Stromal cell of bone marrow (primary cell): ENCODE results near the gene IGFBP7.

ENCODE experiments used
- DNase-seq: peaks from one replicate; pipeline ENCODE4 v3.0.0-alpha.2; 2012; ENCODE audit warnings: low read depth

Gene IGFBP7

GRCh38 chr4:57109847-57110639 is at the start of gene IGFBP7:
Gene IGFBP7, minus strand, starts transcription at chr4:57110385. Its CDS starts 34 bp downstream, at chr4:57110351.
- DNase-seq = no peak

GRCh38 chr4:57159866-57160265 is 49.7 kb upstream of the IGFBP7 start:
- no peak for DNase-seq

GRCh38 chr4:57158762-57159161 is 48.6 kb upstream of the IGFBP7 start:
- no peak for DNase-seq

- DNase-seq = no peak
These were observed 48.0 kb upstream of the IGFBP7 start for GRCh38 chr4:57158221-57158620.

GRCh38 chr4:57157596-57158137 is 47.5 kb upstream of the IGFBP7 start:
- no peak for DNase-seq

GRCh38 chr4:57156242-57156990 is 46.2 kb upstream of the IGFBP7 start:
- DNase-seq = no peak

GRCh38 chr4:57154926-57155325 is 44.7 kb upstream of the IGFBP7 start:
- DNase-seq = no peak

GRCh38 chr4:57154191-57154590 is 44.0 kb upstream of the IGFBP7 start:
- DNase-seq = no peak

- no peak for DNase-seq
These were observed 43.0 kb upstream of the IGFBP7 start for GRCh38 chr4:57153207-57153606.

GRCh38 chr4:57151481-57151880 is 41.3 kb upstream of the IGFBP7 start:
- no peak for DNase-seq

- no peak for DNase-seq
These were observed 39.6 kb upstream of the IGFBP7 start for GRCh38 chr4:57149833-57150232.

GRCh38 chr4:57148831-57149505 is 38.8 kb upstream of the IGFBP7 start:
- DNase-seq = peak; percentile 88

GRCh38 chr4:57148177-57148576 is 38.0 kb upstream of the IGFBP7 start:
- no peak for DNase-seq

- DNase-seq = peak; percentile 89
These were observed 37.3 kb upstream of the IGFBP7 start for GRCh38 chr4:57147335-57148060.

- DNase-seq = no peak
These were observed 36.3 kb upstream of the IGFBP7 start for GRCh38 chr4:57146444-57146843.

GRCh38 chr4:57144466-57144865 is 34.3 kb upstream of the IGFBP7 start:
- no peak for DNase-seq

- no peak for DNase-seq
These were observed 29.6 kb upstream of the IGFBP7 start for GRCh38 chr4:57139783-57140182.

- DNase-seq = no peak
These were observed 27.1 kb upstream of the IGFBP7 start for GRCh38 chr4:57137261-57137660.

- DNase-seq = no peak
These were observed 26.1 kb upstream of the IGFBP7 start for GRCh38 chr4:57136281-57136680.

- no peak for DNase-seq
These were observed 22.6 kb upstream of the IGFBP7 start for GRCh38 chr4:57132743-57133137.

GRCh38 chr4:57131849-57132742 is 21.9 kb upstream of the IGFBP7 start:
- no peak for DNase-seq
